Activated CD4-positive, alpha-beta T cell treated with anti-CD3 and anti-CD28 coated beads for 24 hours (primary cell): ENCODE data around the gene ENSA.
"Not testable (repeated sequence)": the region's sequence is repeated elsewhere in the genome, so short reads cannot be mapped to it uniquely, and the experiment has no call there.

Experiments
- DNase-seq, 2 donors: peaks; one replicate each; pipeline ENCODE4 v3.0.0-alpha.2; 2020; ENCODE audit warnings: low read depth in 2 of 2

ENSA gene

GRCh38 chr1:150629115-150629928 is at the start of gene ENSA:
Gene ENSA (minus strand): TSS chr1:150629612. CDS start chr1:150629470, 142 bp downstream.
- DNase-seq: peak; percentile 88 to 91

- no peak for DNase-seq
Measured at GRCh38 chr1:150678988-150679387, 49.6 kb upstream of the ENSA start.

GRCh38 chr1:150674881-150675280 is 45.5 kb upstream of the ENSA start:
- no peak for DNase-seq

- no peak for DNase-seq
Measured at GRCh38 chr1:150663321-150663720, 33.9 kb upstream of the ENSA start.

GRCh38 chr1:150662811-150663210 is 33.4 kb upstream of the ENSA start:
- no peak for DNase-seq

GRCh38 chr1:150661156-150661555 is 31.7 kb upstream of the ENSA start:
- DNase-seq: no peak

- no peak for DNase-seq
Measured at GRCh38 chr1:150660584-150660983, 31.2 kb upstream of the ENSA start.

GRCh38 chr1:150657064-150657463 is 27.7 kb upstream of the ENSA start:
- not testable (repeated sequence) for DNase-seq

GRCh38 chr1:150654635-150655034 is 25.2 kb upstream of the ENSA start:
- DNase-seq: not testable (repeated sequence)

- no peak for DNase-seq
Measured at GRCh38 chr1:150650193-150650592, 20.8 kb upstream of the ENSA start.

- DNase-seq: no peak
Measured at GRCh38 chr1:150649441-150650075, 20.1 kb upstream of the ENSA start.

- no peak for DNase-seq
Measured at GRCh38 chr1:150642296-150642695, 12.9 kb upstream of the ENSA start.

- DNase-seq: not testable (repeated sequence)
Measured at GRCh38 chr1:150641126-150641815, 11.9 kb upstream of the ENSA start.

GRCh38 chr1:150638430-150638829 is 9.0 kb upstream of the ENSA start:
- not testable (repeated sequence) for DNase-seq

- DNase-seq: not testable (repeated sequence)
Measured at GRCh38 chr1:150634839-150635622, 5.6 kb upstream of the ENSA start.

GRCh38 chr1:150628766-150629114 is 672 bp downstream of the ENSA start:
- DNase-seq: no peak

GRCh38 chr1:150627826-150628410 is 1.5 kb downstream of the ENSA start:
- no peak for DNase-seq

GRCh38 chr1:150626150-150626549 is 3.3 kb downstream of the ENSA start:
- DNase-seq: peak in 1 of 2 donors; percentile 16

- not testable (repeated sequence) for DNase-seq
Measured at GRCh38 chr1:150624546-150624945, 4.9 kb downstream of the ENSA start.

GRCh38 chr1:150624134-150624533 is 5.3 kb downstream of the ENSA start:
- DNase-seq: not testable (repeated sequence)

- no peak for DNase-seq
Measured at GRCh38 chr1:150622303-150622975, 7.0 kb downstream of the ENSA start.
